ENCODE measurements around the gene HMOX1.

Gene HMOX1

DNA sequence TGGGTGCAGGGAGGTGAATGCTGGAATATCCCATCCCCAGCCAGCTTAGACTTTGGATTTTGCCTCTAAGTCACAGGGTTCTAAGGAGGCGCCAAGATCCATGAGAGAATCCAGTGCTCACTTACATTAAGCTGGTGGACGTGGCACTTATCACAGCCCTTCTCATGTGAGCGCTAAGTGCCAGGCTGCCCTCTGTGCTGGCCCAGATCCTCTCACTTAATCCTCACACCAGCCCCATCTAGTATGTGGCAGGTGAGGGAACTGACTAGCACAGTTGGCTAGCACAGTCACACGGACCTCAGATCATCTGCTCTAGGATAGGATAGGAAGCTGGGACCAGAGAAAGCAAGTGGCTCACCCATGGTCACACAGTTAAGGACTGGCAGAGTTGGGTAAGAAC, 3.6 kb downstream of the HMOX1 start:
- Histone ChIP-seq H3K4me3 (ENCODE audit: low read length, poor library complexity, severe bottlenecking) (no peak overlapping the region), H3K4me2 (ENCODE audit: low read depth, low read length, poor library complexity, severe bottlenecking) (no peak overlapping the region), H3K4me1 (ENCODE audit: insufficient read depth, low read length, poor library complexity, severe bottlenecking) (peaks cover 5% of the 10 kb centered on the region), H4K20me1 (ENCODE audit: insufficient read depth, low read length, poor library complexity, severe bottlenecking) (no peaks in the 10 kb centered on the region), H3K9ac (ENCODE audit: low read depth, low read length, poor library complexity, severe bottlenecking) (no peak overlapping the region), H3K27me3 (ENCODE audit: insufficient read depth, low read length, poor library complexity, severe bottlenecking) (no peaks in the 10 kb centered on the region), H3K9me2 (replicated peaks; ENCODE audit: low read depth, low read length) (no peaks in the 10 kb centered on the region), H3F3A (ENCODE audit: low read depth) (no peaks in the 10 kb centered on the region), H3K36me3 (ENCODE audit: insufficient read depth, low read length) (no peaks in the 10 kb centered on the region), H3K79me2 (ENCODE audit: insufficient read depth, low read length) (no peaks in the 10 kb centered on the region), H2AFZ (ENCODE audit: low read length) (no peak overlapping the region), H3K9me3 (ENCODE audit: insufficient read depth, low read depth, low read length) (no peaks in the 10 kb centered on the region)
- TF ChIP-seq CTCF (conservative IDR thresholded peaks at IDR 0.05; ENCODE audit: low read length) = no peak
- no peak for TF ChIP-seq EZH2phosphoT487 (IDR thresholded peaks at IDR 0.05; ENCODE audit: borderline replicate concordance)

DNA sequence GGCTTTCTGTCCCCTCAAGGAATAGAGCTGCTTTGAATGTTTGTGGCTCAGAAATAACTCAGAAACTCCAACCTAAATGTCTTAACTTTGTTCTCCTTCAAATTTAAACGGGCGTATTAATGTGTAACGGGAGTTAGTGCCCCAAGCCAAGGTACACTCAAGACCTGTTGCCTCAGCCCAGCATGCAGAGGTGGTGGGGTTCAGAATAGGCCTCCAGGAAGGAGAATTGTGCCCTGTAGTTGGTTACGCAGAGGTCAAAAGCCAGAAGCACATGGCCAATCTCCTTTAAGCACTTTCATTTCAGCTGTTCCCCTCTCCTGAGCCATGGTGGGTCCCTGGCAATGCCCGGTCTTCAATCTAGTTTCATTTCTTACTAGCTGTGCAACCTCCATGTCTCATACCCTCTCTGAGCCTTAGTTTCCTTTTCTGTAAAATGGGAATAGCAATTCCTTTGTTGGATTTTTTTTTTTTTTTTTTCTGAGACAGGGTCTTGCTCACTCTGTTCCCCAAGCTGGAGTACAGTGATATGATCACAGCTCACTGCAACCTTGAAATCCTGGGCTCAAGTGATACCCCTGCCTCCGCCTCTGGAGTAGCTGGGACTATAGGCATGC, 4.2 kb downstream of the HMOX1 start:
- no peaks in the 10 kb centered on the region for H3K27me3 ChIP-seq (ENCODE audit: insufficient read depth, low read length, poor library complexity, severe bottlenecking)

DNA sequence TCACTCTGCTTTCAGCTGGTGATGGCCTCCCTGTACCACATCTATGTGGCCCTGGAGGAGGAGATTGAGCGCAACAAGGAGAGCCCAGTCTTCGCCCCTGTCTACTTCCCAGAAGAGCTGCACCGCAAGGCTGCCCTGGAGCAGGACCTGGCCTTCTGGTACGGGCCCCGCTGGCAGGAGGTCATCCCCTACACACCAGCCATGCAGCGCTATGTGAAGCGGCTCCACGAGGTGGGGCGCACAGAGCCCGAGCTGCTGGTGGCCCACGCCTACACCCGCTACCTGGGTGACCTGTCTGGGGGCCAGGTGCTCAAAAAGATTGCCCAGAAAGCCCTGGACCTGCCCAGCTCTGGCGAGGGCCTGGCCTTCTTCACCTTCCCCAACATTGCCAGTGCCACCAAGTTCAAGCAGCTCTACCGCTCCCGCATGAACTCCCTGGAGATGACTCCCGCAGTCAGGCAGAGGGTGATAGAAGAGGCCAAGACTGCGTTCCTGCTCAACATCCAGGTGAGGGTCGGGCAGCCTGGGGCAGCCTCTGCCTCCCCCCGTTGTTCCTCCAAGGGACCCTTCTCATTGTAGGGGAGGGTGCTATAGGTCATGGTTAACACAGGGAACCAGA, 5.9 kb downstream of the HMOX1 start:
- H3K79me2 ChIP-seq (ENCODE audit: insufficient read depth, low read length) = no peaks in the 10 kb centered on the region
- H3K9me2 ChIP-seq (replicated peaks; ENCODE audit: low read depth, low read length) = no peaks in the 10 kb centered on the region
- no peak overlapping the region for H3K4me2 ChIP-seq (ENCODE audit: low read depth, low read length, poor library complexity, severe bottlenecking)
- no peak overlapping the region for H3K4me3 ChIP-seq (ENCODE audit: low read length, poor library complexity, severe bottlenecking)
- no peaks in the 10 kb centered on the region for H4K20me1 ChIP-seq (ENCODE audit: insufficient read depth, low read length, poor library complexity, severe bottlenecking)
- TF ChIP-seq CTCF (conservative IDR thresholded peaks at IDR 0.05; ENCODE audit: low read length) = no peak
- no peak overlapping the region for H3K9ac ChIP-seq (ENCODE audit: low read depth, low read length, poor library complexity, severe bottlenecking)
- H2AFZ ChIP-seq (ENCODE audit: low read length) = no peak overlapping the region
- H3F3A ChIP-seq (ENCODE audit: low read depth) = no peaks in the 10 kb centered on the region
- H3K36me3 ChIP-seq (ENCODE audit: insufficient read depth, low read length) = no peaks in the 10 kb centered on the region
- no peaks in the 10 kb centered on the region for H3K27me3 ChIP-seq (ENCODE audit: insufficient read depth, low read length, poor library complexity, severe bottlenecking)
- H3K9me3 ChIP-seq (ENCODE audit: insufficient read depth, low read depth, low read length) = no peaks in the 10 kb centered on the region
- no peaks in the 10 kb centered on the region for H3K4me1 ChIP-seq (ENCODE audit: insufficient read depth, low read length, poor library complexity, severe bottlenecking)

More for the DNA sequence above, 4.2 kb downstream of the HMOX1 start:
- Histone ChIP-seq H3K4me3 (ENCODE audit: low read length, poor library complexity, severe bottlenecking) (no peak overlapping the region), H3K36me3 (ENCODE audit: insufficient read depth, low read length) (no peaks in the 10 kb centered on the region), H3K4me1 (ENCODE audit: insufficient read depth, low read length, poor library complexity, severe bottlenecking) (peaks cover 5% of the 10 kb centered on the region), H3K9me3 (ENCODE audit: insufficient read depth, low read depth, low read length) (no peaks in the 10 kb centered on the region), H3F3A (ENCODE audit: low read depth) (no peaks in the 10 kb centered on the region), H4K20me1 (ENCODE audit: insufficient read depth, low read length, poor library complexity, severe bottlenecking) (no peaks in the 10 kb centered on the region), H3K9me2 (replicated peaks; ENCODE audit: low read depth, low read length) (no peaks in the 10 kb centered on the region), H2AFZ (ENCODE audit: low read length) (no peak overlapping the region), H3K4me2 (ENCODE audit: low read depth, low read length, poor library complexity, severe bottlenecking) (no peak overlapping the region), H3K9ac (ENCODE audit: low read depth, low read length, poor library complexity, severe bottlenecking) (no peak overlapping the region), H3K79me2 (ENCODE audit: insufficient read depth, low read length) (no peaks in the 10 kb centered on the region)
- TF ChIP-seq CTCF (conservative IDR thresholded peaks at IDR 0.05; ENCODE audit: low read length) (no peak), EZH2phosphoT487 (IDR thresholded peaks at IDR 0.05; ENCODE audit: borderline replicate concordance) (no peak)

Data from Loucy (cell line).